Sciatic nerve (tissue), 2 donors: ENCODE results near the gene GFPT2. TPM values are rescaled to one million over a fixed set of nuclear protein-coding genes. Genes with fewer than 3 reads are reported as not detected.
A peak's percentile ranks its signal among the peaks of the same experiment; 100 is the strongest.

Experiments used
- ATAC-seq: fragments of 200-7000 bp; cut with Tn5 transposase; one replicate; pipeline ENCODE4 v1.9.1; 2020; ENCODE audit warnings: mild to moderate bottlenecking, moderate library complexity
- DNase-seq: peaks from one replicate; pipeline ENCODE4 v3.0.0-alpha.2; 2020; ENCODE audit warnings: low spot score
- intact Hi-C: fragments of 100-400 bp; cut with DNase I; formaldehyde crosslinking; loops from one replicate; pipeline ENCODE4 v1.14.2; 2022
- total RNA-seq: library from RNA; stranded (reverse); fragmentation: NEBNext Ultra II Directional; extraction: Animal tissue kit (Norgen Biotek cat#: 25700); gene quantifications from one replicate; pipeline ENCODE4 v1.2.1, GENCODE V29; 2021
- donor health status: DM: no; HTN: no; CAD: no.
- donor health status: DM: no; HTN: no; CAD: no.

The GFPT2 gene
- total RNA-seq: 39.8 TPM

GRCh38 chr5:180353048-180353979, at the start of gene GFPT2:
GFPT2 (minus strand) TSS chr5:180353336; CDS start chr5:180353217, 119 bp downstream.
- DNase-seq (peak; percentile 90), ATAC-seq (peak; percentile 97)
- intact Hi-C loops: loop anchor here (5.0 kb wide), 1 partner anchor 434 kb away; no protein-coding TSS in a partner anchor

GRCh38 chr5:180402716-180403115, 49.6 kb upstream of the GFPT2 start:
- ATAC-seq: no peak

GRCh38 chr5:180401229-180401907, 48.2 kb upstream of the GFPT2 start:
- intact Hi-C loops: no loop called here
- DNase-seq (no peak), ATAC-seq (no peak)

More at GRCh38 chr5:180402716-180403115, 49.6 kb upstream of the GFPT2 start:
- intact Hi-C loops: no loop called here
- no peak for DNase-seq

- DNase-seq (no peak), ATAC-seq (no peak)
- intact Hi-C loops: no loop called here
Measured at GRCh38 chr5:180400416-180400815, 47.3 kb upstream of the GFPT2 start.

GRCh38 chr5:180399401-180400215, 46.5 kb upstream of the GFPT2 start:
- intact Hi-C loops: no loop called here
- DNase-seq (no peak), ATAC-seq (no peak)

- DNase-seq: no peak
Measured at GRCh38 chr5:180396926-180397325, 43.8 kb upstream of the GFPT2 start.

GRCh38 chr5:180395540-180396274, 42.6 kb upstream of the GFPT2 start:
- no peak for DNase-seq
- intact Hi-C loops: no loop called here
- ATAC-seq: no peak

More at GRCh38 chr5:180396926-180397325, 43.8 kb upstream of the GFPT2 start:
- intact Hi-C loops: no loop called here
- ATAC-seq: no peak

- ATAC-seq (no peak), DNase-seq (no peak)
- intact Hi-C loops: no loop called here
Measured at GRCh38 chr5:180394031-180394636, 41.0 kb upstream of the GFPT2 start.

- ATAC-seq (no peak), DNase-seq (peak; percentile 36)
- intact Hi-C loops: no loop called here
Measured at GRCh38 chr5:180391276-180391675, 38.1 kb upstream of the GFPT2 start.

- ATAC-seq (no peak), DNase-seq (peak; percentile 49)
- intact Hi-C loops: no loop called here
Measured at GRCh38 chr5:180390441-180391190, 37.5 kb upstream of the GFPT2 start.

GRCh38 chr5:180389252-180390101, 36.3 kb upstream of the GFPT2 start:
- peak; percentile 54 for DNase-seq

GRCh38 chr5:180387798-180388197, 34.7 kb upstream of the GFPT2 start:
- DNase-seq (peak; percentile 23), ATAC-seq (no peak)
- intact Hi-C loops: no loop called here

More at GRCh38 chr5:180389252-180390101, 36.3 kb upstream of the GFPT2 start:
- intact Hi-C loops: no loop called here
- peak; percentile 68 for ATAC-seq

- no peak for ATAC-seq
- intact Hi-C loops: no loop called here
- DNase-seq: no peak
Measured at GRCh38 chr5:180382926-180383325, 29.8 kb upstream of the GFPT2 start.

- intact Hi-C loops: no loop called here
- ATAC-seq (no peak), DNase-seq (no peak)
Measured at GRCh38 chr5:180381851-180382480, 28.8 kb upstream of the GFPT2 start.

GRCh38 chr5:180381428-180381827, 28.3 kb upstream of the GFPT2 start:
- ATAC-seq: no peak
- intact Hi-C loops: no loop called here
- no peak for DNase-seq

GRCh38 chr5:180380856-180381255, 27.7 kb upstream of the GFPT2 start:
- intact Hi-C loops: no loop called here
- no peak for ATAC-seq

More at GRCh38 chr5:180380856-180381255, 27.7 kb upstream of the GFPT2 start:
- DNase-seq: no peak
